AG04450 (cell line): Measurements from ENCODE around the gene PDIA6. TPM values are rescaled to one million over a fixed set of nuclear protein-coding genes. Genes with fewer than 3 reads are reported as not detected.

Source experiments
- CTCF ChIA-PET: fragments of 300-600, 350-600 bp; formaldehyde crosslinking; extraction: SDS; loops from one replicate; lab custom pipeline; 2022; ENCODE audit warnings: antibody characterized with exemption, inconsistent platforms; lab: Charles Lee
- POLR2A ChIA-PET: fragments of 350-600 bp; formaldehyde crosslinking; extraction: SDS; loops from one replicate; lab custom pipeline; 2021; ENCODE audit warnings: antibody characterized with exemption, inconsistent platforms; lab: Yijun Ruan, JAX
- DNase-seq: peaks from one replicate; pipeline ENCODE4 v3.0.0-alpha.2; 2011; ENCODE audit warnings: low read depth, low spot score
- H3K27ac ChIP-seq: one replicate; pipeline ENCODE4 v1.5.1; 2012; ENCODE audit warnings: low read depth, low read length, control low read depth
- H3K27me3 ChIP-seq: one replicate; pipeline ENCODE4 v1.6.0; 2012; ENCODE audit warnings: low read length; ENCODE audit not compliant: control insufficient read depth, insufficient read depth
- H3K4me3 ChIP-seq: 2 replicates; pipeline ENCODE4 v1.5.1; 2011; ENCODE audit warnings: mild to moderate bottlenecking, low read depth, low read length, control low read depth
- H3K9me3 ChIP-seq: 2 replicates; pipeline ENCODE4 v1.5.1; 2012; ENCODE audit warnings: low read length; ENCODE audit not compliant: control insufficient read depth, insufficient read depth
- polyA plus RNA-seq: library from polyadenylated mRNA; depleted of rRNA; stranded (reverse); fragments of >200 nt; gene quantifications from 2 replicates; pipeline ENCODE4 v1.2.3, GENCODE V29; 2011
- TF ChIP-seq, protein P1 (sequence below): IDR thresholded peaks from 2 replicates; pipeline ENCODE4 v1.5.1; 2011; ENCODE audit warnings: low read depth, low read length, control low read depth, inconsistent platforms

Gene PDIA6
- polyA plus RNA-seq, 1 experiment: 487 TPM

DNA sequence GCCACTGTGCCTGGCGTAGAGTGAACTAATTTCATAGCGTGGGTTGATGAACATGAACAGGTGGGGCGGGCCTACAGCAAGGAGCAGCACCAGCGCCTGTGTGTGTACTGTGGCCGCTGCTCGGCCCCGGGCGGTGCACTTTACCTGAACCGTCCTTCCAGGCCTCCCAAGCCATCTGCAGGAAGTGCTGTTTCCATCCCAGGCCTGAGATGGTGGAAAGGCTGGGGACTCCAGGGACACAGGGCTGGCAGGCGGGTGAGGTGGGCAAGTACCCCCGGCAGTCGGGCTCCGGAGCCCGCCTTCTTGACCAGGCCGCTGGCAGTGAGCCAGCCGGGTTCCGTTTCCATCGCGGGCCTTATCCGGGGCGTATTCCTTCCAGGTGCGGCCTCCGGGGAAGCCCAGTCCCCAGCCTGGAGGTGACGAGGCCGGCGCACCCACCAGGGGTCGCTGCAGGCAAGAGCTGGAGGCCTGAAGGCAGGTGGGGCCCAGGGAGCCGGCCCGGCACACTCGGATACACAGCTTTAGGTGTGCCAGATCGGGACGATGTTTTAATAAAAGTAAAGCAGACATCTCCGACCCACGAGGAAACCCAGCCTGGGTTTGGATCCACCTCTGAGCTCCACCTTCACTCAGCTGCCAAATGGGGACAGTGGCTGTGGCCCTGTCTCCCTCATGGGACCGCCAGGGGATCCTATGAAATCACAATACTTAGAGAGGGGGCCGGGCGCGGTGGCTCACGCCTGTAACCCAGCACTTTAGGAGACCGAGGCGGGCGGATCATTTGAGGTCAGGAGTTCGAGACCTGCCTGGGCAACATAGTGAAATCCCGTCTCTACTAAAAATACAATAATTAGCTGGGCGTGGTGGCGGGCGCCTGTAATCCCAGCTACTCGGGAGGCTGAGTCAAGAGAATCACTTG lies 22.7 kb upstream of the PDIA6 start:
- Histone ChIP-seq H3K27me3 (peaks cover 20% of the 10 kb centered on the region), H3K4me3 (no peak overlapping the region), H3K27ac (no peak overlapping the region), H3K9me3 (peaks cover 3% of the 10 kb centered on the region; the same call in 1 of the 2 replicates)
- no peak for DNase-seq
- ChIA-PET POLR2A (interaction anchor here (0.7 kb wide), 1 partner anchor 402 kb away, joined by 3 read pairs; no protein-coding TSS in a partner anchor), CTCF (interaction anchor here (0.6 to 8.4 kb wide), 29 partner anchors 9 to 357 kb away, joined by 3 to 360 read pairs (median 4); a partner anchor contains a TSS)
- TF ChIP-seq, protein P1, sequence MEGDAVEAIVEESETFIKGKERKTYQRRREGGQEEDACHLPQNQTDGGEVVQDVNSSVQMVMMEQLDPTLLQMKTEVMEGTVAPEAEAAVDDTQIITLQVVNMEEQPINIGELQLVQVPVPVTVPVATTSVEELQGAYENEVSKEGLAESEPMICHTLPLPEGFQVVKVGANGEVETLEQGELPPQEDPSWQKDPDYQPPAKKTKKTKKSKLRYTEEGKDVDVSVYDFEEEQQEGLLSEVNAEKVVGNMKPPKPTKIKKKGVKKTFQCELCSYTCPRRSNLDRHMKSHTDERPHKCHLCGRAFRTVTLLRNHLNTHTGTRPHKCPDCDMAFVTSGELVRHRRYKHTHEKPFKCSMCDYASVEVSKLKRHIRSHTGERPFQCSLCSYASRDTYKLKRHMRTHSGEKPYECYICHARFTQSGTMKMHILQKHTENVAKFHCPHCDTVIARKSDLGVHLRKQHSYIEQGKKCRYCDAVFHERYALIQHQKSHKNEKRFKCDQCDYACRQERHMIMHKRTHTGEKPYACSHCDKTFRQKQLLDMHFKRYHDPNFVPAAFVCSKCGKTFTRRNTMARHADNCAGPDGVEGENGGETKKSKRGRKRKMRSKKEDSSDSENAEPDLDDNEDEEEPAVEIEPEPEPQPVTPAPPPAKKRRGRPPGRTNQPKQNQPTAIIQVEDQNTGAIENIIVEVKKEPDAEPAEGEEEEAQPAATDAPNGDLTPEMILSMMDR: peak; percentile 84

DNA sequence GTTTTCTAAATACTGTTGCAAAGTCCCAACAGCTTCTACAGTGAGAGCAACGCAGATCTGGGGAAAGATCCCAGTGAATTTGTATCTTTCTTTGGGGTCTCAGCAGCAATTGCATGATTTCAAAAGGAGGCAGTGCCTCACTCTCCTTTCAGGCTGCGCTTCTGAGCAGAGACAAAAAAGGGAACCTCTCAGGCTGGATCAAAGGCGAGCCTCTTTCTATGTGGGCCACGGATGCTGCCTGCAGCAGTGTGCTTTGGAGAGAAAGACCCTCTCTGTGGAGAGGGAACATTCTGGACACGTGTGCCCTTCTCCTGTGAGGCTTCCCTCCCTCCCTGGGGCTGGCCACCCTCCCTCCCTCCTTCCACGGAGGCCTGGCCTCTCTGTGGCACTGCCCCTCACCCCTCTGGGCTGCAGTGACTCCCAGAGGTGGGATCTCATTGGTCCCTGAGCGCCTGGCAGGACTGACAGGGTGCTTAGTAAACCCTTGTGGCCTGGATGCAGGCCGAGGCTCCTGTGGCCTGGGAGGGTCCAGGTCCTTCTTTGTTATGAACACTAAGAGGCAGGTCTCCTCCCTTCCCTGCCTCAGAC lies 21.6 kb upstream of the PDIA6 start:
- DNase-seq: no peak
- H3K4me3 ChIP-seq: no peak overlapping the region
- POLR2A ChIA-PET: no interaction called here
- no peak overlapping the region for H3K27ac ChIP-seq
- H3K27me3 ChIP-seq: peaks cover 32% of the 10 kb centered on the region
- CTCF ChIA-PET: interaction anchor here (2.4 to 8.4 kb wide), 4 partner anchors 8 to 298 kb away, joined by 8 to 360 read pairs (median 98); a partner anchor contains a TSS
- TF ChIP-seq, protein P1: no peak
- no peaks in the 10 kb centered on the region; the same call in 1 of the 2 replicates for H3K9me3 ChIP-seq

DNA sequence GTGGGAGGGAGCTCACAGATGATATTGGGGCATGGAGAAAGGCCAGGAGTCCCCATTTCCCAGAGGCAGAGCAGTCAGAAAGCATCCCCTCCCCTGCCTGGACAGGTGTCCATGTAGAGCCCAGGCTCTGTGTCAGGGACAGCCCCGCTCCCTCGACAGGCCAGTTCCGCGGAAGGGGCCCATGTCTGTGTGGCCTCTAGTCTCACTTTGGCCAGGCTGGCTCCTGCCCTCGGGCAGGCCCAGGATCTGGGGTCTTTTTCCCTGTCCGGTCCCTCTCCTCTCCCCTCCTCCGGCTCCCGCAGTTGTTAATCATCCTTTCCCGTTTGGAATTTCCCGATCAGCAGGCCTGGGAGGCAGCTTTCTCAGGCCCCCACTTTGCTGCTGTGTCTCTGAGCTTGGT lies 20.4 kb upstream of the PDIA6 start:
- TF ChIP-seq, protein P1: no peak

GRCh38 chr2:10832203-10832936 lies 19.8 kb upstream of the PDIA6 start:
- Histone ChIP-seq H3K9me3 (no peaks in the 10 kb centered on the region; the same call in 1 of the 2 replicates), H3K27me3 (peaks cover 36% of the 10 kb centered on the region), H3K4me3 (no peak overlapping the region), H3K27ac (no peak overlapping the region)
- peak; percentile 63 for DNase-seq
- TF ChIP-seq, protein P1: peak; percentile 98
- ChIA-PET CTCF (interaction anchor here (0.5 to 8.4 kb wide), 81 partner anchors 9 to 772 kb away, joined by 3 to 360 read pairs (median 4); partner anchors contain the start of gene PDIA6), POLR2A (interaction anchor here (0.6 kb wide), 1 partner anchor 191 kb away, joined by 4 read pairs; no protein-coding TSS in a partner anchor)

More for the DNA sequence above, 20.4 kb upstream of the PDIA6 start:
- ChIA-PET CTCF (interaction anchor here (0.5 to 8.4 kb wide), 80 partner anchors 9 to 772 kb away, joined by 3 to 360 read pairs (median 4); partner anchors contain the start of gene PDIA6), POLR2A (interaction anchor here (0.6 kb wide), 1 partner anchor 191 kb away, joined by 4 read pairs; no protein-coding TSS in a partner anchor)
- no peak overlapping the region for H3K4me3 ChIP-seq
- H3K9me3 ChIP-seq: no peaks in the 10 kb centered on the region; the same call in 1 of the 2 replicates
- DNase-seq: no peak
- H3K27ac ChIP-seq: no peak overlapping the region
- peaks cover 36% of the 10 kb centered on the region for H3K27me3 ChIP-seq
